ENCODE data around the gene CARD14. TPM values are rescaled to one million over a fixed set of nuclear protein-coding genes. Genes with fewer than 3 reads are reported as not detected.

CARD14 gene
- total and polyA plus RNA-seq, 2 of the 13 experiments (the other 11 are each of a cell fraction or from before 2014, with no cell fraction given) = 0.11 TPM; not detected in 1

GRCh38 chr17:80219013-80219762 lies 49.4 kb downstream of the CARD14 start (continued):
- TF ChIP-seq ZNF224 (CRISPR knock-in tag; IDR thresholded peaks at IDR 0.05) = peak; percentile 17; the same call in 1 of the 2 replicates
- no peak for TF ChIP-seq NKX3-1 (CRISPR knock-in tag; IDR thresholded peaks at IDR 0.05)
- TF ChIP-seq PHF21A (CRISPR knock-in tag; IDR thresholded peaks at IDR 0.05) = 0 out of 2 replicates have a peak, but pooled peaks have one; percentile 33
- TF ChIP-seq U2AF2 (IDR thresholded peaks at IDR 0.05; ENCODE audit: low read depth, low read length) = 0 out of 2 replicates have a peak, but pooled peaks have one; percentile 35
- TF ChIP-seq POGZ (CRISPR knock-in tag; IDR thresholded peaks at IDR 0.05) = no peak
- 0 out of 2 replicates have a peak, but pooled peaks have one; percentile 27 for TF ChIP-seq KDM4B (CRISPR knock-in tag; IDR thresholded peaks at IDR 0.05)
- no peak for TF ChIP-seq FOXP1 (IDR thresholded peaks at IDR 0.05)
- 0 out of 2 replicates have a peak, but pooled peaks have one; percentile 7 for TF ChIP-seq FOXP1 (CRISPR knock-in tag; IDR thresholded peaks at IDR 0.05)
- no peak for TF ChIP-seq SRY (CRISPR knock-in tag; IDR thresholded peaks at IDR 0.05)
- 0 out of 4 replicates have a peak, but pooled peaks have one; percentile 2 to 30 for TF ChIP-seq HMGXB4 (CRISPR knock-in tag; IDR thresholded peaks at IDR 0.05; ENCODE audit: borderline replicate concordance in 1 of 2, low read depth in 1 of 2)
- TF ChIP-seq ZBTB38 (CRISPR knock-in tag; IDR thresholded peaks at IDR 0.05) = 0 out of 2 replicates have a peak, but pooled peaks have one; percentile 37
- peak; percentile 62; the same call in 1 of the 2 replicates for TF ChIP-seq ZNF788 (CRISPR knock-in tag; IDR thresholded peaks at IDR 0.05; ENCODE audit: borderline replicate concordance)
- no peak for TF ChIP-seq PAWR (CRISPR knock-in tag; IDR thresholded peaks at IDR 0.05; ENCODE audit: borderline replicate concordance)
- 0 out of 2 replicates have a peak, but pooled peaks have one; percentile 5 for TF ChIP-seq FOXC1 (CRISPR knock-in tag; IDR thresholded peaks at IDR 0.05; ENCODE audit: borderline replicate concordance)
- TF ChIP-seq RFX5 (IDR thresholded peaks at IDR 0.05; ENCODE audit: low read depth, low read length) = no peak
- TF ChIP-seq KLF9 (CRISPR knock-in tag; IDR thresholded peaks at IDR 0.05; ENCODE audit: low read depth) = no peak
- TF ChIP-seq MAX (IDR thresholded peaks at IDR 0.05) = peak; percentile 33; the same call in 1 of the 2 replicates
- TF ChIP-seq ZNF770 (CRISPR knock-in tag; IDR thresholded peaks at IDR 0.05) = peak; percentile 57; the same call in 1 of the 2 replicates
- no peak for TF ChIP-seq ZNF557 (CRISPR knock-in tag; IDR thresholded peaks at IDR 0.05)
